ENCODE results near the gene FOXK2.
"Not testable (repeated sequence)": the region's sequence is repeated elsewhere in the genome, so short reads cannot be mapped to it uniquely, and the experiment has no call there.

The FOXK2 gene

DNA sequence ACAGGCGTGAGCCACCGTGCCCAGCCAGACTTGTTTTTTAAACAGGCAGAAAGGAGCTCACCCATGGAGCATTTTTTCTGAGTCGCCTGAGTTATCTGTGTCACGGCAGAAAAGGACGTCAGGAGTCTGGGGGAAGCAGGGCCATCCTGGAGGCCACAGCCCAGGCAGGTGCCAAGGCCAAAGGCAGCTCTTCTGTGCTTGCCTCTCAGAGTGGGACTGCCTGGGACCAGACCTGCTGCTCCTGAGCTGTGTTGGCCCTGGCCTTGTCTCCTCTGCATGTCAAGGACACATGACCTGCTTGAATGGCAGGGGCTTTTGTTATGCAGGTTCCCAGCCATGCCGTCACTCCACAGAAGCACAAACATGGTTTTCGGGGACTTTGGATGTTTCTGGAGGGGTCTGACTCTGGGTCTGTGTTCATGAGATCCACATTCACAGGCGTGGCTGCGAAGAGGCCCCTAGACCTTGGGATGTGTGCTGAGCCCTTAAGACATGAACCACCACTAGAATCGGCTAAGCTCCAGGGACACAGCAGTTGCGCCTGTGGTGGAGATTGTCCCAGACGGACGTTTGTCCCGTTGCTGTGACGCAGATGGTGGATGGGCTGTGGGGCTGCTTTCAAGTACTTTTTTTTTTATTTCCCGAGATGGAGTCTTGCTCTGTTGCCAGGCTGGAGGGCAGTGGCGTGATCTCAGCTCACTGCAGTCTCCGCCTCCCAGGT, 33.8 kb downstream of the FOXK2 start:
- no peak for DNase-seq (ENCODE audit: low spot score)
- CTCF ChIA-PET: interaction anchor here (0.8 to 1.5 kb wide), 4 partner anchors 9 to 199 kb away, joined by 3 to 5 read pairs (median 3); no protein-coding TSS in a partner anchor
- POLR2A ChIA-PET (ENCODE audit: low non-redundant PET): no interaction called here
- TF ChIP-seq, protein P1, sequence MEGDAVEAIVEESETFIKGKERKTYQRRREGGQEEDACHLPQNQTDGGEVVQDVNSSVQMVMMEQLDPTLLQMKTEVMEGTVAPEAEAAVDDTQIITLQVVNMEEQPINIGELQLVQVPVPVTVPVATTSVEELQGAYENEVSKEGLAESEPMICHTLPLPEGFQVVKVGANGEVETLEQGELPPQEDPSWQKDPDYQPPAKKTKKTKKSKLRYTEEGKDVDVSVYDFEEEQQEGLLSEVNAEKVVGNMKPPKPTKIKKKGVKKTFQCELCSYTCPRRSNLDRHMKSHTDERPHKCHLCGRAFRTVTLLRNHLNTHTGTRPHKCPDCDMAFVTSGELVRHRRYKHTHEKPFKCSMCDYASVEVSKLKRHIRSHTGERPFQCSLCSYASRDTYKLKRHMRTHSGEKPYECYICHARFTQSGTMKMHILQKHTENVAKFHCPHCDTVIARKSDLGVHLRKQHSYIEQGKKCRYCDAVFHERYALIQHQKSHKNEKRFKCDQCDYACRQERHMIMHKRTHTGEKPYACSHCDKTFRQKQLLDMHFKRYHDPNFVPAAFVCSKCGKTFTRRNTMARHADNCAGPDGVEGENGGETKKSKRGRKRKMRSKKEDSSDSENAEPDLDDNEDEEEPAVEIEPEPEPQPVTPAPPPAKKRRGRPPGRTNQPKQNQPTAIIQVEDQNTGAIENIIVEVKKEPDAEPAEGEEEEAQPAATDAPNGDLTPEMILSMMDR (conservative IDR thresholded peaks at IDR 0.05; ENCODE audit: low read depth): no peak
- H3K27ac ChIP-seq: peak overlapping the region; percentile 57

DNA sequence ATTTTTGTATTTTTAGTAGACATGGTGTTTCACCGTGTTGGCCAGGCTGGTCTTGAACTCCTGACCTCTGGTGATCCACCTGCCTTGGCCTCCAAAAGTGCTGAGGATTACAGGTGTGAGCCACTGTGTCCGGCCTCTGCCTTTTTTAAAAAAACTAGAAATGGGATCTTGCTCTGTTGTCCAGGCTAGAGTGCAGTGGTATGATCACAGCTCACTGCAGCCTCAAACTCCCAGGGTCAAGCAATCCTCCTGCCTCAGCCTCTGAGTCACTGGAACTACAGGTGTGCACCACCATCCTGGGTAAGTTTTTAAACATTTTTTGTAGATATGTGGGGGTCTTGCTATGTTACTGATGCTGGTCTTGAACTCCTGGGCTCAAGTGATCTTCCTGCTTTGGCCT, 38.0 kb downstream of the FOXK2 start:
- peak overlapping the region; percentile 26; the same call in 1 of the 2 replicates for H3K27ac ChIP-seq
- POLR2A ChIA-PET (ENCODE audit: low non-redundant PET); DNase-seq (ENCODE audit: low spot score): not testable (repeated sequence)
- CTCF ChIA-PET: interaction anchor here (0.6 kb wide), 1 partner anchor 568 kb away, joined by 3 read pairs; no protein-coding TSS in a partner anchor

DNA sequence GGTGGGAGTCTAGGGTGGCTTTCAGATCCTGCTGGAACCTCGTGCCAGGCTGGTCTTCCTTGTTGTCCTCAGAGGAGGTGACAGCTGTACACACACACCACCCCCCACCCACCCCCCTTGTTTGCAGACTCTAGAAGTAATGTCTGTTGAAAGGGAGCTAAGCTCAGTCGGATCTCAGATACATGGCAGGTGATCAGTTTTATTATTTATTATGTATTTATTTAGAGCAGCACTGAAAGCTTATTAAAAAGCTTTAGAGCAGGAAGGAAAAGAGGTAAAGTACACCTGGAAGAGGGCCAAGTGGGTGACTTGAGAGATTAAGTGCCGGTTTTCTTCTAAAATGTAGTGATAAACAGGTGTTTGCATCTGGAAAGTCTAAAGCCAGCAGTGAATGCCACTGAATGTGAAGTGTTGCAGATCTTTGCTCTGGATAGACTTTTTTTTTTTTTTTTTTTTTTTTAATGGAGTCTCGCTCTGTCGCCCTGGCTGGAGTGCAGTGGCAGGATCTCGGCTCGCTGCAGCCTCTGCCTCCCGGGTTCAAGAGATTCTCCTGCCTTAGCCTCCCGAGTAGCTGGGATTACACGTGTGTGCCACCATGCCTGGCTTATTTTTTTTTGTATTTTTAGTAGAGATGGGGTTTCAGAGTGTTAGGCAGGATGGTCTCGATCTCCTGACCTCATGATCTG, 40.2 kb downstream of the FOXK2 start:
- peak overlapping the region; percentile 26 for H3K27ac ChIP-seq
- DNase-seq (ENCODE audit: low spot score): no peak
- CTCF ChIA-PET: no interaction called here
- POLR2A ChIA-PET (ENCODE audit: low non-redundant PET): no interaction called here
- TF ChIP-seq, protein P1 (conservative IDR thresholded peaks at IDR 0.05; ENCODE audit: low read depth): no peak

DNA sequence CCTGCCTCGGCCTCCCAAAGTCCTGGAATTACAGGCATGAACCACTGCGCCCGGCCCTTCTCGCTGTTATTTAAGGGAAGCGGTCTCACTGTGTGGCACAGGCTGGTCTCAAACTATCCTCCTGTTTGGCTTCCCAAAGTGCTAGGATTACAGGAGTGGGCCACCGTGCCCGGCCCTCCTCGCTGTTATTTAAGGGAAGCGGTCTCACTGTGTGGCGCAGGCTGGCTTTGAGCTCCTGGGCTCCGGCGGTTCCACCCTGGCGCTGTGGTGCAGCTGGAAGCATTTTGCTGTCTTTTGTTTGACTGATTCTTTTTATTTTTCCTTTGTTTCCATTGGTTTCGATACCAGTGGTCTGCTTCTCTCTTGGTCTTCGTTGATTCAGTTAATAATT, 40.7 kb downstream of the FOXK2 start:
- CTCF ChIA-PET: no interaction called here
- TF ChIP-seq, protein P1 (conservative IDR thresholded peaks at IDR 0.05; ENCODE audit: low read depth): no peak
- POLR2A ChIA-PET (ENCODE audit: low non-redundant PET): no interaction called here
- peak overlapping the region; percentile 23 for H3K27ac ChIP-seq
- DNase-seq (ENCODE audit: low spot score): no peak

DNA sequence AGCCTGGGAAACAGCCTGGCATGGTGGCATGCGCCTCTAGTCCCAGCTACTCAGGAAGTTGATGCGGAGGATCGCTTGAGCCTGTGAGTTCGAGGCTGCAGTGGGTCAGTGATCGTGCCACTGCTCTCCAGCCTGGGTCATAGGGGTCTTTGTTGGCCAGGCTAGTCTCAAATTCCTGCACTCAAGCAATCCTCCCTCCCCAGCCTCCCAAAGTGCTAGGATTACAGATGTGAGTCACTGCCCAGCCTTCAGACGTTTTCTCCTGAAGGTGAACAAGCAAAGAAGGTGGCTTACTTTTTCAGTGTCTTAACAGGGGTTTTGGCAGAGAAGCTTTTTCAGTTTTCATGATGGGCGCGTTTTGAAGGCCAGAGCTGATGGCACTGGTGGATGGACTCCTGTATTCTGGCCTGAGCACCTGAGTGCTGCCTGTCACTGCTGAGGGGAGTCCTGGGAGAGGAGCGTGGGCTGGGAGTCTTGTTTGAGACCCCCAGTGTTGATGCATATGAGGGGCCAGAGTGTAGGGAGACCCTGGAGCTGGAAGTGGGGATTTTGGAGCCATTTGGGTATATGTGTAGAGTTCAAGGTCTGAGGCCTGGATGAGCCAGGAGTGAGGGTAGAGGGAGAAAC, 41.4 kb downstream of the FOXK2 start:
- CTCF ChIA-PET: no interaction called here
- DNase-seq (ENCODE audit: low spot score): no peak
- POLR2A ChIA-PET (ENCODE audit: low non-redundant PET): no interaction called here
- TF ChIP-seq, protein P1 (conservative IDR thresholded peaks at IDR 0.05; ENCODE audit: low read depth): no peak
- H3K27ac ChIP-seq: peak overlapping the region; percentile 23

DNA sequence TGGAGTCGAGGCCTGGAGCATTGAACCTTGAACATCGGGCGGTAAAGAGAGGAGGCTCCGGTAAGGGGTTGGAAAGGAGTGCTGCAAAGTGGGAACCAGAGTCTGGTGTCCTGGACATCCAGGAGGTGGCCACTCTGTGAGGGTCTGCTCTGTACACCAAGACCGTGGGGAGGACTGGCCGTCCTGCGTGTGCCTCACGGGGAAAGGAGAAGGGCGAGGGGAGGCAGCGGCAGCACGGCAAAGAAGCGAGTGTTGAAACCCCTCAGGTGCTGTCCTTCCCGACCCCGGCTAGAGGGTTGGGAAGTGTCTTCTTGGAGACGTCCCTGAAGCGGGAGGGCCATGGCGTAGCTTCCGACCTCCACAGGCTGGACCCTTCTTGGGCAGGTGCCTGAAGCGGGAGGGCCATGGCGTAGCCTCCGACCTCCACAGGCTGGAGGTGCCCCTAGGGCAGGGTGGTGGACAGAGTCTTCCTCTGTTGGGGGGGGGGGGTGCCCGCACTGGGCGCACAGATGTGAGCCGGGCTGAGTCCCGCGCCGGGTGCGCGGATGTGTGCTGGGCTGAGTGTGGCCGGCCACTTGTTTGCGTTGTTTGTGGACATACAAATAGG, 42.0 kb downstream of the FOXK2 start:
- ChIA-PET POLR2A (ENCODE audit: low non-redundant PET) (no interaction called here), CTCF (no interaction called here)
- DNase-seq (ENCODE audit: low spot score): no peak
- peak overlapping the region; percentile 23 for H3K27ac ChIP-seq
- TF ChIP-seq, protein P1 (conservative IDR thresholded peaks at IDR 0.05; ENCODE audit: low read depth): no peak

DNA sequence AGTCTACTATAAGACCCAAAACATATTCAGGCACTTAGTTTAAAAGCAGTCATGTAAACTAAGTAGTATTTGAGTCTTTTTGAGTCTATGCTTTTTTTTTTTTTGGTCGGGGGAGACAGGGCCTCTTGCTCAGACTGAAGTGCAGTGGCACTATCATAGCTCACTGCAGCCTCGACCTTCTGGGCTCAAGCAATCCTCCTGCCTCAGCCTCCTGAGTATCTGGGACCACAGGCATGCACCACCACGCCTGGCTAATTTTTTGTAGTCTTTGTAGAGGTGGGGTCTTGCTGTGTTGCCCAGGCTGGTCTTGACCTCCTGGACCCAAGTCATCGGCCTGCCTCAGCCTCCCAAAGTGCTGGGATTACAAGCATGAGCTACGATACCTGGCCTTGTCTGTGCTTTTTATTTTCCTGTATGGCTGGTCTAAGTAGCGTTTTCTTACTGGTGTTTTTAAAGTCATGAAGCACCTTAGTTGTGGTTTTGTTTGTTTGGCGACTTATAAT, 43.2 kb downstream of the FOXK2 start:
- POLR2A ChIA-PET (ENCODE audit: low non-redundant PET); DNase-seq (ENCODE audit: low spot score); CTCF ChIA-PET: not testable (repeated sequence)
- peak overlapping the region; percentile 25 for H3K27ac ChIP-seq

All from RWPE1 (cell line).